Erythroblast (primary cell): ENCODE measurements around the gene BOD1L1.

Experiments used
- DNase-seq, 2 experiments: peaks; one replicate each; lab custom pipeline; 2025; lab: John Stamatoyannopoulos, UW
- GATA1 ChIP-seq: IDR thresholded peaks from 2 replicates; pipeline ENCODE4 v1.6.1; 2011; ENCODE audit warnings: low read depth, mild to moderate bottlenecking, control low read depth, low read length, moderate library complexity
- POLR2A ChIP-seq: IDR thresholded peaks from 2 replicates; pipeline ENCODE4 v1.6.1; 2011; ENCODE audit warnings: mild to moderate bottlenecking, low read length

The BOD1L1 gene

GRCh38 chr4:13558881-13559280, 68.6 kb downstream of the BOD1L1 start:
- DNase-seq: no peak
- no peak for TF ChIP-seq GATA1
- no peak for TF ChIP-seq POLR2A

GRCh38 chr4:13555325-13555724, 72.2 kb downstream of the BOD1L1 start:
- TF ChIP-seq POLR2A (no peak), GATA1 (no peak)
- no peak for DNase-seq

- TF ChIP-seq GATA1 (no peak), POLR2A (no peak)
- DNase-seq: no peak
Measured at GRCh38 chr4:13553081-13553480, 74.4 kb downstream of the BOD1L1 start.

- peak; percentile 83 to 90 for DNase-seq
- TF ChIP-seq GATA1: no peak
- TF ChIP-seq POLR2A: no peak
Measured at GRCh38 chr4:13548984-13549546, 78.5 kb downstream of the BOD1L1 start.

GRCh38 chr4:13548059-13548983, 79.2 kb downstream of the BOD1L1 start:
- no peak for TF ChIP-seq POLR2A
- TF ChIP-seq GATA1: no peak
- DNase-seq: no peak

- DNase-seq: no peak
- TF ChIP-seq GATA1 (no peak), POLR2A (no peak)
Measured at GRCh38 chr4:13547485-13548041, 80.0 kb downstream of the BOD1L1 start.

- no peak for TF ChIP-seq GATA1
- no peak for TF ChIP-seq POLR2A
- no peak for DNase-seq
Measured at GRCh38 chr4:13546941-13547484, 80.5 kb downstream of the BOD1L1 start.

- DNase-seq: no peak
- TF ChIP-seq GATA1: no peak
Measured at GRCh38 chr4:13546142-13546940, 81.2 kb downstream of the BOD1L1 start.

- DNase-seq: no peak
- no peak for TF ChIP-seq POLR2A
- TF ChIP-seq GATA1: no peak
Measured at GRCh38 chr4:13545394-13545808, 82.1 kb downstream of the BOD1L1 start.

- TF ChIP-seq POLR2A (no peak), GATA1 (no peak)
- peak; percentile 69 to 75 for DNase-seq
Measured at GRCh38 chr4:13544606-13545393, 82.7 kb downstream of the BOD1L1 start.

- peak; percentile 17 to 32 for DNase-seq
- TF ChIP-seq POLR2A (no peak), GATA1 (no peak)
Measured at GRCh38 chr4:13543839-13544605, 83.5 kb downstream of the BOD1L1 start, which contains the start of gene NKX3-2. Gene NKX3-2, minus strand, starts transcription at chr4:13544508. Its CDS starts 94 bp downstream, at chr4:13544414.
